LNCaP clone FGC (cell line): ENCODE results near the gene ZNF282.

Source experiments
- DNase-seq: peaks from one replicate; pipeline ENCODE4 v3.0.0-alpha.2; 2011; ENCODE audit warnings: low read depth
- H3K4me3 ChIP-seq: 2 replicates; pipeline ENCODE4 v1.5.1; 2011; ENCODE audit warnings: mild to moderate bottlenecking, low read depth, low read length, control low read depth
- TF ChIP-seq, protein P1 (sequence below): IDR thresholded peaks from 2 replicates; pipeline ENCODE4 v1.5.1; 2012; ENCODE audit warnings: mild to moderate bottlenecking; ENCODE audit not compliant: control insufficient read depth, insufficient read depth; ENCODE audit errors: extremely low read depth

The ZNF282 gene

DNA sequence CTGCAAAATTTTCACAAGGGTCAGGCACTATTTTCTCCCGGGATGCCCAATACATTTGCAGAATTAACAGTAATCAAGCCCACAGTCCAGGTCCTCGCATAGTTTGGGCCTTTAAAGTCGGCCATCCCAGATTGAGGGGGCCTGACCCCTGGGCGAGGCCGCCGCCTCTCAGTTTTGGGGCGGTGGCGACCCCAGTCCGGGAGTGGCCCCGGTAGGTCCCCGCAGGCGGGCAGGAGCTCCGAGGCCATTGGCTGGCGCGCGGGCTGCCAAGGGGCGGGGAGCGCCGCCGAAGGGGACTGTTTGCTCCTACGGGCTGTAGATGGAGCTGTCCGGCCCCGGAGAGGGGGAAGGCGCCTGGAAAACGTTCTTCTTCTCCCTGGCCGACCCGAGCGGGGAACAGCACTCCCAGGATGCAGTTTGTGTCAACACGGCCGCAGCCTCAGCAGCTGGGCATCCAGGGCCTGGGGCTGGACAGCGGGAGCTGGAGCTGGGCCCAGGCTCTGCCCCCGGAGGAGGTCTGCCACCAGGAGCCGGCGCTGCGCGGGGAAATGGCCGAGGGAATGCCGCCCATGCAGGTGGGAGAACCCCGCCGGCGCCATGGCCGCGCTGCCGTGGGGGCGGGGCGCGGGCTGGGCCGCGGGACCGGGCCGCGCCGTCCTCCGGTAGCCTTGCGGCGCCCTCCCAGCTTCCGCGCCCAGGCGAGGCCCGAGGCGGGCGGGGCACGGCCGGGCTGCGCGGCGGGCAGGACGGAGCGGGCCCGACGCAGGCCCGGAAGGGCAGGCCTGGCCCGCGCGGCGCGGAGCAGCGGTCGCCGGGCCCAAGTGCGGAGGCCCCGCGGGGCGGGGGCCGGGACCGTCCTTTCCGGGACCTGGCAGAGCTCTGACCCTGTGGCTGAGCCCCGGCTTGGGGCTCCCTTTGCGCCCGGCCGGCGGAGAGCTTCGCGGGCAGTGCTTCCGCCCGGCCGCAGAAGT lies at the start of gene ZNF282:
Gene ZNF282, plus strand, starts transcription at position 367 of the 971 bp plus-strand sequence. Its CDS starts 44 bp downstream, at position 411.
- peak; percentile 83 for DNase-seq
- TF ChIP-seq, protein P1, sequence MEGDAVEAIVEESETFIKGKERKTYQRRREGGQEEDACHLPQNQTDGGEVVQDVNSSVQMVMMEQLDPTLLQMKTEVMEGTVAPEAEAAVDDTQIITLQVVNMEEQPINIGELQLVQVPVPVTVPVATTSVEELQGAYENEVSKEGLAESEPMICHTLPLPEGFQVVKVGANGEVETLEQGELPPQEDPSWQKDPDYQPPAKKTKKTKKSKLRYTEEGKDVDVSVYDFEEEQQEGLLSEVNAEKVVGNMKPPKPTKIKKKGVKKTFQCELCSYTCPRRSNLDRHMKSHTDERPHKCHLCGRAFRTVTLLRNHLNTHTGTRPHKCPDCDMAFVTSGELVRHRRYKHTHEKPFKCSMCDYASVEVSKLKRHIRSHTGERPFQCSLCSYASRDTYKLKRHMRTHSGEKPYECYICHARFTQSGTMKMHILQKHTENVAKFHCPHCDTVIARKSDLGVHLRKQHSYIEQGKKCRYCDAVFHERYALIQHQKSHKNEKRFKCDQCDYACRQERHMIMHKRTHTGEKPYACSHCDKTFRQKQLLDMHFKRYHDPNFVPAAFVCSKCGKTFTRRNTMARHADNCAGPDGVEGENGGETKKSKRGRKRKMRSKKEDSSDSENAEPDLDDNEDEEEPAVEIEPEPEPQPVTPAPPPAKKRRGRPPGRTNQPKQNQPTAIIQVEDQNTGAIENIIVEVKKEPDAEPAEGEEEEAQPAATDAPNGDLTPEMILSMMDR, result peak; percentile 83
- peak within 1 kb of the TSS; percentile 86 for H3K4me3 ChIP-seq

DNA sequence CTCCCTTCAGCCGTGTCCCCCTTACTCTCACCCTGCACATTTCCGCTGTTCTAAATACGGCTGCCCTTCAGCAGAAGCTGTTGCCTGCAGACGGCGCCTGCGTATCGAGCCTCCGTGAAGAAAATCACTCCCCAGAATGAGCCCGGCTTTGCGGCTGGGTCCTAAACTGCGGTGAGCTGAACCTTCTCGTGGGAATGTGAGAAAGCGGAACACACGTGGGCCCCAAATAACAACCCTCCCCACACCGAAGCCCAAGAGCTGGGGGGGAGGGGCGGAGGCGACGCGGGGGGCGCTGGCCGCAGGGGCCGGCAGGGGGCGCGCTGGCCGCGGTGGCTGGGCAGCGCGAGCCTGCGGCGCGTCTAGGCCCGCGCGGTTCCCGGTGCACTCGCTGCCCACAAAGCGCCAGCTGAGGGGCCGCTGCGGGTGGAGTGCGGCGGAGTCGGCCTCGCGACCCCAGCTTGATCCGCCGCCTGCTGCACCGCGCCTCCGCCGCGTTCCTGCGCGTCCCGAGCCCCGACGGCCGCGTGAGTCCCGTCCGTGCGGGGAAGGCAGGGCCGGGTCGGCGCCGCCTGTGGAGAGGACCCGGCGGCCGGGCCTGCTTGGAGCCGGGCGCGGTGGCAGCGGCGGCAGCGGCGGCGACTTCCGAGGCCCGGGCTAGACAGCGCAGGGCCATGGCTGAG lies 48.1 kb upstream of the ZNF282 start, which contains the start of gene ZNF398:
Gene ZNF398, plus strand, starts transcription at position 382 of the 680 bp plus-strand sequence. Its CDS starts 290 bp downstream, at position 672.
- TF ChIP-seq, protein P1, result peak; percentile 90
- DNase-seq, result no peak
- peak within 1 kb of the TSS; percentile 85 for H3K4me3 ChIP-seq

DNA sequence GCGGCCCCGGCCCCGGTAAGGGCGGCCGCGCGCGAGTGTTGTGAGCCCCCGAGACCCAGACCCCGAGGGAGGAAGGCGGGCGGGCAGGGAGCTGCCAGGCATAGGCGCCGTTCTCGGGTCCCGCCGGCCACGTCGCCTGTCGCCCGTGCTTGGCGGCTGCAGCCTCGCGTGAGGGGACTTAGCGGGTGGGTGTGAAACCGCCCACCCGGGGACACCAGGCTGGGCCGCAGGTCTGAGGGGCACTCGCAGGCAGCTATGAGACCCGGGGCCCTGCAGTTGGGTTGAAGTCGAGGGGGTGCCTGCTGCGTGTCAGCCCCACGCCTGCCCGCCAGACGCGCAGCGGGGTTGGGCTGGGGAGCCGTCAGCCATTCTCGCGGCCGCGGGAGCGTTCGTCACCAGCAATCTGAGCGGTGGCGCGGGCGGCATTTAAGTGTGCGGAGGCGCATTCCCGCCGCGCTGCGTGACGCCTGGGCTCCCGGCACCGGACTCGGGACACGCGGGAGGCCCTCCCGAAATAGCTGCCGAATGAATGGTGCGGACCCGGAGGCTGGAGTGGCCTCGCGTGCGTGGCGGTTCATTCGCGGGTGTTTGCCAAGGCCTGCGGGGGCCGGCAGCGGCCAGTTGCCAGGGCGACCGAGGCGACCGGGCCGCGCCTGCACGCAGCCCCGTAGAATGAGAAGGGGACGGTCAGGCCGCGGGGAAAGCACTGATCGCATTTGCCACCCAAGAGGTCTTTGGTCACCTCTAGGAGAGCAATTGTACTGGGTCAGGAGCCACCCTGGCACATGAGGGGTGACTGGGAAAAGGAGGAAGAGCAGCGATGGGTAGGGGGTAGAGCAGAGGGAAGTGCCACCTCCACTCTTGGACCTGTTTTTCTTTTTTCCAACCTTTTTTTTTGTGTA lies 47.3 kb upstream of the ZNF282 start:
- TF ChIP-seq, protein P1, result no peak
- H3K4me3 ChIP-seq, result peak overlapping the region; percentile 85
- DNase-seq, result no peak

DNA sequence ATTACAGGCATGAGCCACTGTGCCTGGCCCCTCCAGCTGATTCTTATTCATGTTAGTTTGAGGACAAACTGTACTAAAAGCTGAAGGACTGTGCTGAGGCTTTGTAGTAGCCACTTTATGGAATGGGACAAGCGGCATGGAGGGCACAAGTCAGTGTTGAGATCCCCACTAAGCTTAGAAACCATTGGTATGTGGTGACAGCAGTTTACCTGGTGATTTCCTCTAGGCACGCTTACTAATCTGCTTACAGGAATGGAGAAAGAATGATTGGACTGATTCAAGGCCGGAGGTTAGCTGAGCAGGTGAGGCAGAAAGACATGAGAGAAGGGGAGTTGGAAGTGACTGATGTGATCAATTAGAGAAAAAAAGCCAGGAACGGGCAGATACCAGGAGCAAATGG lies 44.4 kb upstream of the ZNF282 start:
- TF ChIP-seq, protein P1, result no peak
- DNase-seq, result no peak
- no peak overlapping the region for H3K4me3 ChIP-seq

DNA sequence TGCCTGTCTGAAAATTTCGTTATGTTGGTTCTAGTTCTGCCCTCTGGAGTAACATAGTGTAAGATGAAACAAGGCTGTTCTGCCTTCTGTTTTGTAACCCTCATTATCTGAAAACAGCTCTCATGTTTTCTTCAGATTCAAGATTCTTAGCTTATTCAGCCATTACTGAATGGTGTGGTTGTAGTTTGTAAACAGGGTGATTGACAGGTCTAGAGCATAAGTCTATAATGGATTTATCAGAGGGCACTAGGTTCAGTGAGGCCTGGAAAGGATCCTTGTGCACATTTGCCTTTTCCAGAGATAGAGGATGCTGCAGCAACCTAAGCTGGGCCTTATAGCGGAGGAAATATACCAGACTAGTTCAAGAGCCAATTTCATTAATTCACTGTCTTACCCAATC lies 42.0 kb upstream of the ZNF282 start:
- TF ChIP-seq, protein P1, result no peak
- H3K4me3 ChIP-seq, result no peak overlapping the region
- DNase-seq, result no peak

DNA sequence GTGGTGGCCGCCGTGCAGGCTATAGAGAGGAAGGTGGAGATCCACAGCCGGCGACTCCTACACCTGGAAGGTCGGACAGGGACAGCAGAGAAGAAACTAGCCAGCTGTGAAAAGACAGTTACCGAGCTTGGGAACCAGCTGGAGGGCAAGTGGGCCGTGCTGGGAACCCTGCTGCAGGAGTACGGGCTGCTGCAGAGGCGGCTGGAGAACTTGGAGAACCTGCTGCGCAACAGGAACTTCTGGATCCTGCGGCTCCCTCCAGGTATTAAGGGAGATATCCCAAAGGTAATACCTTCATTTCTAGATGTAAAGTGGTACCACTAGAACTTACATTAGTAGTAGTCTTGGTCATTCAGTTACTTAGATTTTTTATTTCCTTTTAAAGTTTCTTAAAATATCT lies 41.3 kb upstream of the ZNF282 start:
- DNase-seq, result no peak
- H3K4me3 ChIP-seq, result no peak overlapping the region
- TF ChIP-seq, protein P1, result no peak
